Measurements from ENCODE around the gene SLC10A7. TPM values are rescaled to one million over a fixed set of nuclear protein-coding genes. Genes with fewer than 3 reads are reported as not detected.

Gene SLC10A7
- total RNA-seq, 5 donors from 2014 or later (not counting 1 experiment from before 2014, with no cell fraction given), result 11.9 to 21.8 (median 16.1) TPM

GRCh38 chr4:146443525-146443924 lies 78.2 kb downstream of the SLC10A7 start:
- WGBS (ENCODE audit: insufficient coverage), result no CpG with 5 or more reads among the region's 2 CpGs
- H3K4me1 ChIP-seq (ENCODE audit: control insufficient read depth in 1 of 2, extremely low read depth in 1 of 2, insufficient read depth in 2 of 2, low read length in 2 of 2), result no peaks in the 10 kb centered on the region
- Mint-ChIP-seq H3K27me3 (no peaks in the 10 kb centered on the region), H3K4me1 (peaks cover 0 to 6% (median 3%) of the 10 kb centered on the region in 3 donors), H3K4me3 (no peak overlapping the region), H3K9me3 (no peaks in the 10 kb centered on the region), H3K27ac (no peak overlapping the region), H3K36me3 (peaks cover 25% of the 10 kb centered on the region)
- no peaks in the 10 kb centered on the region for H3K27me3 ChIP-seq (replicated peaks in 1 of 2; ENCODE audit: control insufficient read depth in 2 of 2, extremely low read depth in 1 of 2, insufficient read depth in 2 of 2, low read length in 1 of 2)
- POLR2A ChIA-PET, result no interaction called here
- DNase-seq (no peak), ATAC-seq (replicated peaks in 1 of 4) (no peak)
- H3K4me3 ChIP-seq (ENCODE audit: control insufficient read depth in 1 of 2, extremely low read depth in 1 of 2, low read length in 1 of 2), result no peak overlapping the region
- CTCF ChIA-PET, result no interaction called here
- no peaks in the 10 kb centered on the region for H3K9me3 ChIP-seq
- no peak overlapping the region for H3K27ac ChIP-seq (ENCODE audit: low read length)
- no peaks in the 10 kb centered on the region for H3K36me3 ChIP-seq (ENCODE audit: control insufficient read depth in 2 of 2, extremely low read depth in 1 of 2, insufficient read depth in 1 of 2, low read length in 1 of 2)

- WGBS (ENCODE audit: insufficient coverage), result no CpG with 5 or more reads among the region's 1 CpG
- Mint-ChIP-seq H3K36me3 (peaks cover 29% of the 10 kb centered on the region), H3K4me1 (peaks cover 0 to 9% (median 4%) of the 10 kb centered on the region in 3 donors), H3K4me3 (no peak overlapping the region), H3K27ac (no peak overlapping the region), H3K27me3 (no peaks in the 10 kb centered on the region), H3K9me3 (no peaks in the 10 kb centered on the region)
- Histone ChIP-seq H3K9me3 (no peaks in the 10 kb centered on the region), H3K27me3 (replicated peaks in 1 of 2; ENCODE audit: control insufficient read depth in 2 of 2, extremely low read depth in 1 of 2, insufficient read depth in 2 of 2, low read length in 1 of 2) (no peaks in the 10 kb centered on the region), H3K4me3 (ENCODE audit: control insufficient read depth in 1 of 2, extremely low read depth in 1 of 2, low read length in 1 of 2) (no peak overlapping the region), H3K27ac (ENCODE audit: low read length) (no peak overlapping the region), H3K36me3 (ENCODE audit: control insufficient read depth in 2 of 2, extremely low read depth in 1 of 2, insufficient read depth in 1 of 2, low read length in 1 of 2) (no peaks in the 10 kb centered on the region), H3K4me1 (ENCODE audit: control insufficient read depth in 1 of 2, extremely low read depth in 1 of 2, insufficient read depth in 2 of 2, low read length in 2 of 2) (no peaks in the 10 kb centered on the region)
- POLR2A ChIA-PET, result no interaction called here
- DNase-seq (no peak), ATAC-seq (replicated peaks in 1 of 4) (no peak)
- CTCF ChIA-PET, result interaction anchor here in 1 of 2 donors (0.6 to 0.7 kb wide), 2 partner anchors 15 to 264 kb away, joined by 3 read pairs; no protein-coding TSS in a partner anchor
These were observed 78.9 kb downstream of the SLC10A7 start for GRCh38 chr4:146442801-146443200.

- no peak overlapping the region for H3K27ac Mint-ChIP-seq
- WGBS (ENCODE audit: insufficient coverage), result no CpG with 5 or more reads among the region's 4 CpGs
- H3K36me3 Mint-ChIP-seq, result peaks cover 17% of the 10 kb centered on the region
- H3K9me3 Mint-ChIP-seq, result no peaks in the 10 kb centered on the region
- Histone ChIP-seq H3K36me3 (ENCODE audit: control insufficient read depth in 2 of 2, extremely low read depth in 1 of 2, insufficient read depth in 1 of 2, low read length in 1 of 2) (no peaks in the 10 kb centered on the region), H3K4me1 (ENCODE audit: control insufficient read depth in 1 of 2, extremely low read depth in 1 of 2, insufficient read depth in 2 of 2, low read length in 2 of 2) (no peaks in the 10 kb centered on the region), H3K27ac (ENCODE audit: low read length) (no peak overlapping the region), H3K4me3 (ENCODE audit: control insufficient read depth in 1 of 2, extremely low read depth in 1 of 2, low read length in 1 of 2) (no peak overlapping the region), H3K27me3 (replicated peaks in 1 of 2; ENCODE audit: control insufficient read depth in 2 of 2, extremely low read depth in 1 of 2, insufficient read depth in 2 of 2, low read length in 1 of 2) (no peaks in the 10 kb centered on the region), H3K9me3 (no peaks in the 10 kb centered on the region)
- peaks cover 0 to 6% (median 5%) of the 10 kb centered on the region in 3 donors for H3K4me1 Mint-ChIP-seq
- DNase-seq, result no peak
- H3K4me3 Mint-ChIP-seq, result no peak overlapping the region
- POLR2A ChIA-PET, result no interaction called here
- CTCF ChIA-PET, result no interaction called here
- no peak for ATAC-seq (replicated peaks in 1 of 4)
- no peaks in the 10 kb centered on the region for H3K27me3 Mint-ChIP-seq
These were observed 81.7 kb downstream of the SLC10A7 start for GRCh38 chr4:146439999-146440398.

- H3K27ac Mint-ChIP-seq, result no peak overlapping the region
- no peak overlapping the region for H3K4me3 Mint-ChIP-seq
- no peaks in the 10 kb centered on the region for H3K9me3 Mint-ChIP-seq
- CTCF ChIA-PET, result no interaction called here
- Histone ChIP-seq H3K27ac (ENCODE audit: low read length) (no peak overlapping the region), H3K4me3 (ENCODE audit: control insufficient read depth in 1 of 2, extremely low read depth in 1 of 2, low read length in 1 of 2) (no peak overlapping the region), H3K36me3 (ENCODE audit: control insufficient read depth in 2 of 2, extremely low read depth in 1 of 2, insufficient read depth in 1 of 2, low read length in 1 of 2) (no peaks in the 10 kb centered on the region), H3K4me1 (ENCODE audit: control insufficient read depth in 1 of 2, extremely low read depth in 1 of 2, insufficient read depth in 2 of 2, low read length in 2 of 2) (no peaks in the 10 kb centered on the region), H3K27me3 (replicated peaks in 1 of 2; ENCODE audit: control insufficient read depth in 2 of 2, extremely low read depth in 1 of 2, insufficient read depth in 2 of 2, low read length in 1 of 2) (no peaks in the 10 kb centered on the region), H3K9me3 (no peaks in the 10 kb centered on the region)
- no peaks in the 10 kb centered on the region for H3K27me3 Mint-ChIP-seq
- ATAC-seq (replicated peaks in 1 of 4), result no peak
- POLR2A ChIA-PET, result no interaction called here
- no CpG with 5 or more reads among the region's 1 CpG for WGBS (ENCODE audit: insufficient coverage)
- peaks cover 15% of the 10 kb centered on the region for H3K36me3 Mint-ChIP-seq
- no peak for DNase-seq
- H3K4me1 Mint-ChIP-seq, result peaks cover 0 to 6% (median 5%) of the 10 kb centered on the region in 3 donors
These were observed 82.3 kb downstream of the SLC10A7 start for GRCh38 chr4:146439437-146439836.

GRCh38 chr4:146437778-146438177 lies 84.0 kb downstream of the SLC10A7 start:
- no peaks in the 10 kb centered on the region for H3K27me3 Mint-ChIP-seq

GRCh38 chr4:146436423-146437162 lies 85.1 kb downstream of the SLC10A7 start:
- H3K4me3 Mint-ChIP-seq, result no peak overlapping the region
- H3K9me3 ChIP-seq, result no peaks in the 10 kb centered on the region
- no peaks in the 10 kb centered on the region for H3K36me3 ChIP-seq (ENCODE audit: control insufficient read depth in 2 of 2, extremely low read depth in 1 of 2, insufficient read depth in 1 of 2, low read length in 1 of 2)
- H3K27me3 Mint-ChIP-seq, result no peaks in the 10 kb centered on the region
- peaks cover 0 to 5% (median 4%) of the 10 kb centered on the region in 3 donors for H3K4me1 Mint-ChIP-seq
- H3K27me3 ChIP-seq (replicated peaks in 1 of 2; ENCODE audit: control insufficient read depth in 2 of 2, extremely low read depth in 1 of 2, insufficient read depth in 2 of 2, low read length in 1 of 2), result no peaks in the 10 kb centered on the region
- no peak overlapping the region for H3K27ac Mint-ChIP-seq
- no peaks in the 10 kb centered on the region for H3K9me3 Mint-ChIP-seq
- H3K4me3 ChIP-seq (ENCODE audit: control insufficient read depth in 1 of 2, extremely low read depth in 1 of 2, low read length in 1 of 2), result no peak overlapping the region
- ATAC-seq (replicated peaks in 1 of 4), result no peak
- DNase-seq, result no peak
- no CpG with 5 or more reads among the region's 4 CpGs for WGBS (ENCODE audit: insufficient coverage)
- ChIA-PET CTCF (interaction anchor here in 1 of 2 donors (0.9 kb wide), 1 partner anchor 15 kb away, joined by 5 read pairs; no protein-coding TSS in a partner anchor), POLR2A (no interaction called here)
- H3K27ac ChIP-seq (ENCODE audit: low read length), result no peak overlapping the region
- no peaks in the 10 kb centered on the region for H3K4me1 ChIP-seq (ENCODE audit: control insufficient read depth in 1 of 2, extremely low read depth in 1 of 2, insufficient read depth in 2 of 2, low read length in 2 of 2)
- peaks cover 19% of the 10 kb centered on the region for H3K36me3 Mint-ChIP-seq

More at GRCh38 chr4:146437778-146438177, 84.0 kb downstream of the SLC10A7 start:
- H3K27ac ChIP-seq (ENCODE audit: low read length), result no peak overlapping the region
- ATAC-seq (replicated peaks in 1 of 4) (no peak), DNase-seq (no peak)
- no CpG with 5 or more reads among the region's 2 CpGs for WGBS (ENCODE audit: insufficient coverage)
- CTCF ChIA-PET, result no interaction called here
- POLR2A ChIA-PET, result interaction anchor here in 1 of 2 donors (0.7 kb wide), 1 partner anchor 9 kb away, joined by 3 read pairs; no protein-coding TSS in a partner anchor
- Mint-ChIP-seq H3K4me1 (peaks cover 0 to 5% (median 4%) of the 10 kb centered on the region in 3 donors), H3K4me3 (no peak overlapping the region), H3K27ac (no peak overlapping the region), H3K36me3 (peaks cover 15% of the 10 kb centered on the region), H3K9me3 (no peaks in the 10 kb centered on the region)
- H3K9me3 ChIP-seq, result no peaks in the 10 kb centered on the region
- no peak overlapping the region for H3K4me3 ChIP-seq (ENCODE audit: control insufficient read depth in 1 of 2, extremely low read depth in 1 of 2, low read length in 1 of 2)
- no peaks in the 10 kb centered on the region for H3K27me3 ChIP-seq (replicated peaks in 1 of 2; ENCODE audit: control insufficient read depth in 2 of 2, extremely low read depth in 1 of 2, insufficient read depth in 2 of 2, low read length in 1 of 2)
- H3K4me1 ChIP-seq (ENCODE audit: control insufficient read depth in 1 of 2, extremely low read depth in 1 of 2, insufficient read depth in 2 of 2, low read length in 2 of 2), result no peaks in the 10 kb centered on the region
- no peaks in the 10 kb centered on the region for H3K36me3 ChIP-seq (ENCODE audit: control insufficient read depth in 2 of 2, extremely low read depth in 1 of 2, insufficient read depth in 1 of 2, low read length in 1 of 2)

All from T-cell (primary cell).